ENCODE data around the gene ADGRG6. TPM values are rescaled to one million over a fixed set of nuclear protein-coding genes. Genes with fewer than 3 reads are reported as not detected.

ADGRG6 gene
- total and polyA plus RNA-seq, 2 donors from 2014 or later: 2.6 to 32.8 TPM

- Histone ChIP-seq H3K27me3 (ENCODE audit: control insufficient read depth, insufficient read depth, low read length) (no peaks in the 10 kb centered on the region), H3K4me1 (ENCODE audit: control insufficient read depth in 2 of 3, insufficient read depth in 2 of 3, low read depth in 1 of 3, low read length in 3 of 3) (no peaks in the 10 kb centered on the region), H3K9me3 (ENCODE audit: control insufficient read depth in 2 of 3, insufficient read depth in 1 of 3, low read length in 3 of 3) (no peaks in the 10 kb centered on the region), H3K27ac (ENCODE audit: low read depth in 2 of 2, low read length in 2 of 2) (no peak overlapping the region), H3K4me3 (ENCODE audit: low read length in 3 of 3) (no peak overlapping the region), H3K36me3 (ENCODE audit: control insufficient read depth in 2 of 3, insufficient read depth in 3 of 3, low read length in 3 of 3) (no peaks in the 10 kb centered on the region), H3K9ac (ENCODE audit: low read length in 3 of 3) (no peak overlapping the region)
- TF ChIP-seq CTCF (IDR thresholded peaks at IDR 0.05; ENCODE audit: borderline replicate concordance, extremely low read depth, insufficient read depth): no peak
- DNase-seq: no peak
- intact Hi-C loops (cut with DNase I): no loop called here
- no peak for FAIRE-seq
Measured at GRCh38 chr6:142336183-142336582, 34.4 kb downstream of the ADGRG6 start.

- no peak for TF ChIP-seq CTCF (IDR thresholded peaks at IDR 0.05; ENCODE audit: borderline replicate concordance, extremely low read depth, insufficient read depth)
- intact Hi-C loops (cut with DNase I): no loop called here
- Histone ChIP-seq H3K9ac (ENCODE audit: low read length in 3 of 3) (no peak overlapping the region), H3K4me3 (ENCODE audit: low read length in 3 of 3) (no peak overlapping the region), H3K4me1 (ENCODE audit: control insufficient read depth in 2 of 3, insufficient read depth in 2 of 3, low read depth in 1 of 3, low read length in 3 of 3) (no peaks in the 10 kb centered on the region), H3K9me3 (ENCODE audit: control insufficient read depth in 2 of 3, insufficient read depth in 1 of 3, low read length in 3 of 3) (no peaks in the 10 kb centered on the region), H3K27ac (ENCODE audit: low read depth in 2 of 2, low read length in 2 of 2) (no peak overlapping the region), H3K36me3 (ENCODE audit: control insufficient read depth in 2 of 3, insufficient read depth in 3 of 3, low read length in 3 of 3) (no peaks in the 10 kb centered on the region), H3K27me3 (ENCODE audit: control insufficient read depth, insufficient read depth, low read length) (no peaks in the 10 kb centered on the region)
- DNase-seq (no peak), FAIRE-seq (no peak)
Measured at GRCh38 chr6:142336787-142337186, 35.0 kb downstream of the ADGRG6 start.

- H3K4me3 ChIP-seq (ENCODE audit: low read length in 3 of 3): no peak overlapping the region
- H3K9me3 ChIP-seq (ENCODE audit: control insufficient read depth in 2 of 3, insufficient read depth in 1 of 3, low read length in 3 of 3): no peaks in the 10 kb centered on the region
- intact Hi-C loops (cut with DNase I): no loop called here
- DNase-seq (no peak), FAIRE-seq (no peak)
- no peaks in the 10 kb centered on the region for H3K27me3 ChIP-seq (ENCODE audit: control insufficient read depth, insufficient read depth, low read length)
- H3K27ac ChIP-seq (ENCODE audit: low read depth in 2 of 2, low read length in 2 of 2): no peak overlapping the region
- H3K36me3 ChIP-seq (ENCODE audit: control insufficient read depth in 2 of 3, insufficient read depth in 3 of 3, low read length in 3 of 3): no peaks in the 10 kb centered on the region
- H3K9ac ChIP-seq (ENCODE audit: low read length in 3 of 3): no peak overlapping the region
- H3K4me1 ChIP-seq (ENCODE audit: control insufficient read depth in 2 of 3, insufficient read depth in 2 of 3, low read depth in 1 of 3, low read length in 3 of 3): no peaks in the 10 kb centered on the region
- TF ChIP-seq CTCF (IDR thresholded peaks at IDR 0.05; ENCODE audit: borderline replicate concordance, extremely low read depth, insufficient read depth): no peak
Measured at GRCh38 chr6:142339113-142339512, 37.3 kb downstream of the ADGRG6 start.

GRCh38 chr6:142339968-142340658 is 38.3 kb downstream of the ADGRG6 start:
- H3K4me1 ChIP-seq (ENCODE audit: control insufficient read depth in 2 of 3, insufficient read depth in 2 of 3, low read depth in 1 of 3, low read length in 3 of 3): no peaks in the 10 kb centered on the region
- H3K4me3 ChIP-seq (ENCODE audit: low read length in 3 of 3): no peak overlapping the region
- H3K27ac ChIP-seq (ENCODE audit: low read depth in 2 of 2, low read length in 2 of 2): no peak overlapping the region
- H3K9ac ChIP-seq (ENCODE audit: low read length in 3 of 3): no peak overlapping the region
- intact Hi-C loops (cut with DNase I): no loop called here
- no peaks in the 10 kb centered on the region for H3K27me3 ChIP-seq (ENCODE audit: control insufficient read depth, insufficient read depth, low read length)
- H3K36me3 ChIP-seq (ENCODE audit: control insufficient read depth in 2 of 3, insufficient read depth in 3 of 3, low read length in 3 of 3): no peaks in the 10 kb centered on the region
- FAIRE-seq: no peak
- no peak for DNase-seq
- no peak for TF ChIP-seq CTCF (IDR thresholded peaks at IDR 0.05; ENCODE audit: borderline replicate concordance, extremely low read depth, insufficient read depth)
- no peaks in the 10 kb centered on the region for H3K9me3 ChIP-seq (ENCODE audit: control insufficient read depth in 2 of 3, insufficient read depth in 1 of 3, low read length in 3 of 3)

All from kidney (tissue), 14 donors.